Activated T-helper 2 cell treated with anti-CD3 and anti-CD28 coated beads, Interferon-gamma antibody, Interleukin-2, Interleukin-4, amounts not matched to agents 10 μg/mL and 5 μg/mL and 100 μg/mL, durations not matched to agents 14 hours and 24 hours and 36 hours (primary cell): ENCODE results near the gene B3GNT7. TPM values are rescaled to one million over a fixed set of nuclear protein-coding genes. Genes with fewer than 3 reads are reported as not detected.
A peak's percentile ranks its signal among the peaks of the same experiment; 100 is the strongest.
"Not testable (repeated sequence)": the region's sequence is repeated elsewhere in the genome, so short reads cannot be mapped to it uniquely, and the experiment has no call there.

ENCODE experiments used
- DNase-seq: peaks from one replicate; pipeline ENCODE4 v3.0.0; 2021; ENCODE audit warnings: low spot score
- H3K27ac Mint-ChIP-seq: one replicate; pipeline ENCODE4 v1.8.0; 2021; ENCODE audit warnings: mixed read lengths
- H3K27me3 Mint-ChIP-seq: one replicate; pipeline ENCODE4 v1.8.0; 2021; ENCODE audit warnings: low read depth, mixed read lengths
- H3K36me3 Mint-ChIP-seq: one replicate; pipeline ENCODE4 v1.8.0; 2021; ENCODE audit warnings: low read depth, mixed read lengths
- H3K4me1 Mint-ChIP-seq: one replicate; pipeline ENCODE4 v1.8.0; 2021; ENCODE audit warnings: low read depth, mixed read lengths
- H3K4me3 Mint-ChIP-seq: one replicate; pipeline ENCODE4 v1.8.0; 2021; ENCODE audit warnings: low read depth, mild to moderate bottlenecking, moderate library complexity, mixed read lengths
- H3K9me3 Mint-ChIP-seq: one replicate; pipeline ENCODE4 v1.8.0; 2021; ENCODE audit warnings: mixed read lengths
- intact Hi-C: fragments of 100-400 bp; cut with micrococcal nuclease; formaldehyde crosslinking; loops from one replicate; pipeline ENCODE4 v1.15.1; 2023
- total RNA-seq: library from RNA; stranded (reverse); gene quantifications from 2 replicates; pipeline ENCODE4 v1.2.3, GENCODE V29; 2022

The B3GNT7 gene
- total RNA-seq, 1 donor from 2014 or later: 0.09 TPM

DNA sequence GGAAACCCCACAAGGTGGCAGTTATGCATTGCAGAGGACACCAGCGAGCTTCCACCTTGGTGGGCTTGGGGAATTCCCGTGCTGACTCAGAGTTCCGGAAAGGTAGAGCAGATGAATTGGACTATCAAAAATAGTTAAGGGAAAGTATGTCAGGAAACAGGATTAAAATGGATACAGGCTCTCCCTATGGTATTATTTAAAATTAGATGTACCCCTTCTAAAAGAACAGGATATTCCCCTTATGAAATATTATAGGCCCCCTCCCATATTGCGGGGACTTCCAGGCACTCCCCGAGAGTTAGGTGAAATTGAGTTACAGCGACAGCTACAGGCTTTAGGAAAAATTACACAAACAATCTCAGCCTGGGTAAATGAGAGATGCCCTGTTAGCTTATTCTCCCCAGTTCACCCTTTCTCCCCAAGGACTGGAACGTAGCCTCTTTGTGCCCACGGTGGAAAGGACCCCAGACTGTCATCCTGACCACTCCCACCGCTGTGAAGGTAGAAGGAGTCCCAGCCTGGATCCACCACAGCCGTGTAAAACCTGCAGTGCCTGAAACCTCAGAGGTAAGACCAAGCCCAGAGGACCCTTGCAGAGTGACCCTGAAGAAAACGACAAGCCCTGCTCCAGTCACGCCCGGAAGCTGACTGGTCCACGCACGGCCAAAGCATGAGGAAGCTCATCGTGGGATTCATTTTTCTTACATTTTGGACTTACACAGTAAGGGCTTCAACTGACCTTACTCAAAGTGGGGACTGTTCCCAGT lies 10.3 kb downstream of the B3GNT7 start:
- H3K36me3 Mint-ChIP-seq, H3K27ac Mint-ChIP-seq, H3K9me3 Mint-ChIP-seq, DNase-seq, H3K4me3 Mint-ChIP-seq, H3K27me3 Mint-ChIP-seq: not testable (repeated sequence)
- peaks cover 18% of the 10 kb centered on the region for H3K4me1 Mint-ChIP-seq
- intact Hi-C loops: loop anchor here (5.0 kb wide), 1 partner anchor 303 kb away; no protein-coding TSS in a partner anchor

- H3K36me3 Mint-ChIP-seq, H3K4me3 Mint-ChIP-seq, DNase-seq, H3K27ac Mint-ChIP-seq: not testable (repeated sequence)
- Mint-ChIP-seq H3K4me1 (peaks cover 20% of the 10 kb centered on the region), H3K27me3 (peaks cover 20% of the 10 kb centered on the region), H3K9me3 (peaks cover 14% of the 10 kb centered on the region)
- intact Hi-C loops: loop anchor here (5.0 kb wide), 1 partner anchor 305 kb away; no protein-coding TSS in a partner anchor
These were observed 12.2 kb downstream of the B3GNT7 start for GRCh38 chr2:231407686-231408085.

DNA sequence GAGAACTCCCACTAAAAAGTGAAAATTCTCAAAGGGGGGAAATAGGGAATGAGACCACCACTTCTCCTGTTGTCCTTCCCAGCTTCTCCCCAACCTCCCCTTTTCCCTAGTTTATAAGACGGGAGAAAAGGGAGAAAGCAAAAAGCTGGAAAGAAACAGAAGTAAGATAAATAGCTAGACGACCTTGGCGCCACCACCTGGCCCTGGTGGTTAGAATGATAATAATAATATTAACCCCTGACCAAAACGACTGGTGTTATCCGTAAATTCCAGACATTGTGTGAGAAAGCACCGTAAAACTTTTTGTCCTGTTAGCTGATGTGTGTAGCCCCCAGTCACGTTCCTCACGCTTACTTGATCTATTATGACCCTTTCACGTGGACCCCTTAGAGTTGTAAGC lies 12.8 kb downstream of the B3GNT7 start:
- peaks cover 20% of the 10 kb centered on the region for H3K4me1 Mint-ChIP-seq
- peaks cover 23% of the 10 kb centered on the region for H3K27me3 Mint-ChIP-seq
- not testable (repeated sequence) for H3K27ac Mint-ChIP-seq, H3K36me3 Mint-ChIP-seq, H3K4me3 Mint-ChIP-seq, DNase-seq
- intact Hi-C loops: loop anchor here (5.0 kb wide), 1 partner anchor 306 kb away; no protein-coding TSS in a partner anchor
- H3K9me3 Mint-ChIP-seq: peaks cover 14% of the 10 kb centered on the region

DNA sequence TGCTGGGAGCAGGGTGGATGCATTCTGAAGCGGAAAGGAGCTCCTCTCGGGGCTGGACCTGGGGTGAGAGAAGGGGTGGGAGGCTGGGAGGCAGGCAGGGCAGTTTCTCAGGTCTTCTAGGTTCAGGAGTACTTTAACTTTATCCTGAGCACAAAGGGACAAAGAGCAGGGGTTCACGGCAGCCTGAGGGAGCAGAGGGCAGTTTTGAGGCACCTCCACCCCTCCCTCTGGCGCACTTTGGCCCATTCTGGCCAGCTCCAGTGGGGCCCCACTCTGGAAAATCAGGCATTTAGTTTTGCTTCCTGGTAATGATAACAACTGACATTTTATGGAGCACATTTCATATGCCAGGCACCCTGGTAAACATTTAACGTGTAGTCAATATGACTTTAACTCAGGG lies 14.3 kb downstream of the B3GNT7 start:
- peaks cover 20% of the 10 kb centered on the region for H3K4me1 Mint-ChIP-seq
- intact Hi-C loops: loop anchor here (5.0 to 10.0 kb wide), 3 partner anchors 115 to 307 kb away; no protein-coding TSS in a partner anchor
- H3K36me3 Mint-ChIP-seq: peaks cover 8% of the 10 kb centered on the region
- no peak overlapping the region for H3K27ac Mint-ChIP-seq
- H3K4me3 Mint-ChIP-seq: no peak overlapping the region
- peaks cover 30% of the 10 kb centered on the region for H3K27me3 Mint-ChIP-seq
- peaks cover 14% of the 10 kb centered on the region for H3K9me3 Mint-ChIP-seq
- DNase-seq: no peak

GRCh38 chr2:231410293-231411004 lies 14.9 kb downstream of the B3GNT7 start:
- H3K27me3 Mint-ChIP-seq: peaks cover 30% of the 10 kb centered on the region
- no peak for DNase-seq
- peaks cover 19% of the 10 kb centered on the region for H3K4me1 Mint-ChIP-seq
- H3K9me3 Mint-ChIP-seq: peaks cover 14% of the 10 kb centered on the region
- H3K4me3 Mint-ChIP-seq: no peak overlapping the region
- intact Hi-C loops: loop anchor here (10.0 kb wide), 2 partner anchors 116 to 186 kb away; no protein-coding TSS in a partner anchor
- H3K36me3 Mint-ChIP-seq: peaks cover 8% of the 10 kb centered on the region
- H3K27ac Mint-ChIP-seq: no peak overlapping the region

DNA sequence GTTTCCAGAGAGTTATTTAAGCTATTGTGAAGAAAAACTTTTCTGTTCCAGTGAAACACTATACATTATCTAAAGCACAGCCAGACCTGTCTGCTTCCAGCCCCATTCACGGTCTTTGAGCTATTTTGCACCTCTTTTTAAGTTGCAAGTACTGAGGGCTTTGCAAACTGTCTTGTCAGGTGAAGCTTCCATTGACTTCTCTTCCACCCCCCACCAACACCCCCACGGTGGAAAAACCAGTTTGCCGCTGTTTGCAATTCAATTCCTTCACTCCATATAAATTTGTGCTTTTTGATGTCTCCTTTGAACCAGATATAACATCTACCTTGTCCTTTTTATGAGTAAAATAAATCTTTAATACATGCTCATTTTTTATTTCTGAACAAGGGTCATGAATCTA lies 15.7 kb downstream of the B3GNT7 start:
- no peak for DNase-seq
- H3K27ac Mint-ChIP-seq: no peak overlapping the region
- peaks cover 11% of the 10 kb centered on the region for H3K4me1 Mint-ChIP-seq
- peaks cover 8% of the 10 kb centered on the region for H3K36me3 Mint-ChIP-seq
- H3K4me3 Mint-ChIP-seq: no peak overlapping the region
- peaks cover 32% of the 10 kb centered on the region for H3K27me3 Mint-ChIP-seq
- intact Hi-C loops: loop anchor here (10.0 kb wide), 2 partner anchors 116 to 186 kb away; no protein-coding TSS in a partner anchor
- H3K9me3 Mint-ChIP-seq: peaks cover 14% of the 10 kb centered on the region

GRCh38 chr2:231411831-231412617 lies 16.5 kb downstream of the B3GNT7 start:
- no peak overlapping the region for H3K27ac Mint-ChIP-seq
- H3K9me3 Mint-ChIP-seq: peaks cover 14% of the 10 kb centered on the region
- intact Hi-C loops: loop anchor here (10.0 kb wide), 2 partner anchors 117 to 187 kb away; no protein-coding TSS in a partner anchor
- peaks cover 8% of the 10 kb centered on the region for H3K36me3 Mint-ChIP-seq
- no peak overlapping the region for H3K4me3 Mint-ChIP-seq
- peak; percentile 43 for DNase-seq
- peaks cover 3% of the 10 kb centered on the region for H3K4me1 Mint-ChIP-seq
- peaks cover 34% of the 10 kb centered on the region for H3K27me3 Mint-ChIP-seq

DNA sequence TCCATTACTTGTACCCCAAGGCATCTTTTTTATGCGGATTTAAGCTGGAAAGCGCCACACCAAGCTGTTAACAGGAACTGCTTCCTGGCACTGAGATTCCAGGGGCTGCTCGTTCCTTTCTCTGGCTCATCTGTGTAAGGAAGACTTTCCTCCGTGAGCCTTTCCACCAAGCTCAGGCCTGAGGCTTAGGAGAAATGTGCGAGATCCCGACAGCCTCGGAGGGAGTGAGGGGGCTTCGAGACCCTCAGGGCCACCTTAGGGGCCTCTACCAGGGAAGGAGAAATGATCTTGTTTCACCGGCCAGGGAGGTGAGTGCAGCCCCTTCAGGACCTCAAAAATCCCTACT lies 17.1 kb downstream of the B3GNT7 start:
- Mint-ChIP-seq H3K4me1 (peaks cover 2% of the 10 kb centered on the region), H3K9me3 (peaks cover 14% of the 10 kb centered on the region), H3K36me3 (peaks cover 8% of the 10 kb centered on the region), H3K4me3 (no peak overlapping the region), H3K27ac (no peak overlapping the region), H3K27me3 (peaks cover 34% of the 10 kb centered on the region)
- intact Hi-C loops: loop anchor here (10.0 kb wide), 2 partner anchors 118 to 188 kb away; no protein-coding TSS in a partner anchor
- DNase-seq: no peak

GRCh38 chr2:231413456-231413855 lies 17.9 kb downstream of the B3GNT7 start:
- peaks cover 31% of the 10 kb centered on the region for H3K27me3 Mint-ChIP-seq
- peaks cover 2% of the 10 kb centered on the region for H3K4me1 Mint-ChIP-seq
- H3K27ac Mint-ChIP-seq: no peak overlapping the region
- no peak for DNase-seq
- intact Hi-C loops: loop anchor here (10.0 kb wide), 2 partner anchors 119 to 189 kb away; no protein-coding TSS in a partner anchor
- H3K9me3 Mint-ChIP-seq: peaks cover 14% of the 10 kb centered on the region
- no peak overlapping the region for H3K4me3 Mint-ChIP-seq
- H3K36me3 Mint-ChIP-seq: peaks cover 8% of the 10 kb centered on the region

DNA sequence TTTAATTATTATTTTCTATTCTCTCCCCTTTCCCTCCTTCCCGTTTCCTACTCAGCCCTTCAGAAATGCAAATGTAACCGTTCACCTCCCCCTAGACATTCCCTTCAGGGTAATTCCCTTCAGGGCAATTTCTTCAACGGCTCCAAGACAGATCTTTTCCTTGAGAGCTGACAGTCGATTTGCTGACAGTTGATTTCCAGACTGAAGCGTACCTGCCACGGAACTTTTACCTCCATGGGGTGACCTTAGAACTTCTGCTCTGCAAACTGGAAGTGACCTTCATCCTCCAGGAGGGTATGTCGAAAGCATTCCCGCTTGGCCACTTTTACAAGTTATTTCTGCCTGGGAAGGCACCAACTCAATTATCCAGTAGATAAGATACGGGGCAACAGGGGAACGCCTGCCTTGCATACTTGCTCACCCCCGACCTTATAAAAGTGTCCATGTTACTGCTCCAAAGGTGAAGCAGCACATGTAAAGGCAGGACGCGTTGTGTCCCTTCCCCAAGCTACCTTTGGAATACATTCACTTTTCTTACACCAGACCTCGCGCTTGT lies 18.5 kb downstream of the B3GNT7 start:
- peaks cover 2% of the 10 kb centered on the region for H3K4me1 Mint-ChIP-seq
- H3K4me3 Mint-ChIP-seq: no peak overlapping the region
- no peak for DNase-seq
- H3K27me3 Mint-ChIP-seq: peaks cover 31% of the 10 kb centered on the region
- H3K36me3 Mint-ChIP-seq: peaks cover 8% of the 10 kb centered on the region
- intact Hi-C loops: loop anchor here (10.0 kb wide), 2 partner anchors 119 to 189 kb away; no protein-coding TSS in a partner anchor
- H3K27ac Mint-ChIP-seq: no peak overlapping the region
- H3K9me3 Mint-ChIP-seq: peaks cover 14% of the 10 kb centered on the region

DNA sequence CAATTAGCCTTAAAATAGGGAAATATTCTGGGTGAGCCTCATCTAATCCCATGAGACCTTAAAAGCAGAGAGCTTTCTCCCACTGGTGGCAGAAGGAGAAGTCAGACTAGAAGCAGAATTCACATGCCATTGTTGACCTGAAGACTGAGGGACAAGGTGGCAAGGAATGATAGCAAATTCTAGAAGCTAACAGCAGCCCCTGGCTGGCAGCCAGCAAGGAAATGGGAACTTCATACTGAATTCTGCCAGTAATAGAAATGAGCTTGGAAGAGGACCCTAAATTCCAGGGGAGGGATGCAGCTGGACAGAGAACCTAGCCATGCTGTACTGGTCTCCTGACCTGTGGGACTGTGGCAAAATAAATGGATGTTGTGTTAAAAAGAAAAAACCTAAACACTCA lies 19.5 kb downstream of the B3GNT7 start:
- Mint-ChIP-seq H3K9me3 (peaks cover 14% of the 10 kb centered on the region), H3K4me3 (no peak overlapping the region), H3K27me3 (peaks cover 31% of the 10 kb centered on the region), H3K36me3 (peaks cover 8% of the 10 kb centered on the region), H3K27ac (no peak overlapping the region), H3K4me1 (peaks cover 2% of the 10 kb centered on the region)
- no peak for DNase-seq
- intact Hi-C loops: loop anchor here (10.0 kb wide), 2 partner anchors 120 to 190 kb away; no protein-coding TSS in a partner anchor
